HG02610 (cell line): Measurements from ENCODE around the gene NAE1.

ENCODE experiments used
- ATAC-seq: cut with Tn5 transposase; IDR thresholded peaks from one replicate; pipeline ENCODE4 v1.9.1; 2021; ENCODE audit warnings: mild to moderate bottlenecking, moderate library complexity; ENCODE audit not compliant: unreplicated experiment

NAE1 gene

GRCh38 chr16:66850115-66850815, 19.5 kb upstream of the NAE1 start:
- no peak for ATAC-seq

GRCh38 chr16:66849549-66849948, 18.8 kb upstream of the NAE1 start:
- ATAC-seq, result no peak

GRCh38 chr16:66849021-66849420, 18.2 kb upstream of the NAE1 start:
- ATAC-seq, result no peak

GRCh38 chr16:66848172-66848571, 17.4 kb upstream of the NAE1 start:
- no peak for ATAC-seq

- ATAC-seq, result no peak
Measured at GRCh38 chr16:66847533-66848067, 16.8 kb upstream of the NAE1 start.

- no peak for ATAC-seq
Measured at GRCh38 chr16:66846831-66847230, 16.1 kb upstream of the NAE1 start.

- ATAC-seq, result no peak
Measured at GRCh38 chr16:66846266-66846665, 15.5 kb upstream of the NAE1 start.

- ATAC-seq, result no peak
Measured at GRCh38 chr16:66845791-66846221, 15.0 kb upstream of the NAE1 start.

- no peak for ATAC-seq
Measured at GRCh38 chr16:66845080-66845410, 14.3 kb upstream of the NAE1 start.

- ATAC-seq, result no peak
Measured at GRCh38 chr16:66844342-66845079, 13.7 kb upstream of the NAE1 start, which contains the start of gene CA7. Gene CA7 (plus strand): TSS chr16:66844414. CDS start chr16:66844488, 74 bp downstream.

- no peak for ATAC-seq
Measured at GRCh38 chr16:66844009-66844341, 13.2 kb upstream of the NAE1 start.

GRCh38 chr16:66843191-66843590, 12.4 kb upstream of the NAE1 start:
- ATAC-seq, result no peak

GRCh38 chr16:66842765-66843164, 12.0 kb upstream of the NAE1 start:
- no peak for ATAC-seq

- ATAC-seq, result no peak
Measured at GRCh38 chr16:66841366-66841765, 10.6 kb upstream of the NAE1 start.

- ATAC-seq, result no peak
Measured at GRCh38 chr16:66840883-66841282, 10.1 kb upstream of the NAE1 start.

GRCh38 chr16:66834746-66835145, 4.0 kb upstream of the NAE1 start:
- no peak for ATAC-seq

GRCh38 chr16:66832661-66833305, 2.0 kb upstream of the NAE1 start:
- ATAC-seq, result no peak

GRCh38 chr16:66832190-66832589, 1.4 kb upstream of the NAE1 start:
- no peak for ATAC-seq

GRCh38 chr16:66824006-66824405, 6.8 kb downstream of the NAE1 start:
- ATAC-seq, result no peak

GRCh38 chr16:66814734-66815133, 16.0 kb downstream of the NAE1 start:
- no peak for ATAC-seq

- no peak for ATAC-seq
Measured at GRCh38 chr16:66811043-66811442, 19.7 kb downstream of the NAE1 start.

GRCh38 chr16:66810391-66810790, 20.4 kb downstream of the NAE1 start:
- ATAC-seq, result no peak
